HEK293T (cell line): ENCODE results near the gene ZNF844.
"Not testable (repeated sequence)": the region's sequence is repeated elsewhere in the genome, so short reads cannot be mapped to it uniquely, and the experiment has no call there.

ENCODE experiments used
- CTCF ChIA-PET: fragments of 350-600 bp; formaldehyde crosslinking; extraction: SDS; loops from one replicate; lab custom pipeline; 2021; ENCODE audit warnings: antibody characterized with exemption, inconsistent platforms; lab: Yijun Ruan, JAX
- POLR2A ChIA-PET: fragments of 350-600 bp; formaldehyde crosslinking; extraction: SDS; loops from one replicate; lab custom pipeline; 2020; ENCODE audit warnings: antibody characterized with exemption, inconsistent platforms; lab: Yijun Ruan, JAX
- DNase-seq: peaks from one replicate; pipeline ENCODE4 v3.0.0; 2012; ENCODE audit warnings: mixed read lengths; ENCODE audit errors: extremely low spot score
- ARNT ChIP-seq: fragments of 450-650 bp; IDR thresholded peaks from 2 replicates; pipeline ENCODE4 v1.6.1; 2017; ENCODE audit warnings: mild to moderate bottlenecking
- BHLHE40 ChIP-seq: fragments of 450-650 bp; IDR thresholded peaks from 2 replicates; pipeline ENCODE4 v1.6.1; 2016; ENCODE audit warnings: mild to moderate bottlenecking, moderate library complexity, borderline replicate concordance
- CTBP1 ChIP-seq: fragments of 450-650 bp; IDR thresholded peaks from 2 replicates; pipeline ENCODE4 v1.6.1; 2016; ENCODE audit warnings: borderline replicate concordance
- ELF4 ChIP-seq: fragments of 450-650 bp; IDR thresholded peaks from 2 replicates; pipeline ENCODE4 v1.6.1; 2017; ENCODE audit warnings: antibody characterized with exemption
- FOXA1 ChIP-seq: fragments of 450-650 bp; IDR thresholded peaks from 2 replicates; pipeline ENCODE4 v1.6.1; 2016; ENCODE audit warnings: mild to moderate bottlenecking
- FOXK2 ChIP-seq: fragments of 450-650 bp; IDR thresholded peaks from 2 replicates; pipeline ENCODE4 v1.6.1; 2016; ENCODE audit warnings: mild to moderate bottlenecking
- FOXM1 ChIP-seq: fragments of 450-650 bp; IDR thresholded peaks from 2 replicates; pipeline ENCODE4 v1.6.1; 2017; ENCODE audit warnings: mild to moderate bottlenecking, borderline replicate concordance
- HDGF ChIP-seq: fragments of 450-650 bp; IDR thresholded peaks from 2 replicates; pipeline ENCODE4 v1.6.1; 2017; ENCODE audit warnings: antibody characterized with exemption, borderline replicate concordance
- L3MBTL2 ChIP-seq: fragments of 450-650 bp; conservative IDR thresholded peaks from 2 replicates; pipeline ENCODE4 v1.6.1; 2016; ENCODE audit warnings: mild to moderate bottlenecking
- LEF1 ChIP-seq: fragments of 450-650 bp; IDR thresholded peaks from 2 replicates; pipeline ENCODE4 v1.6.1; 2017; ENCODE audit warnings: mild to moderate bottlenecking, borderline replicate concordance
- NFRKB ChIP-seq: fragments of 450-650 bp; IDR thresholded peaks from 2 replicates; pipeline ENCODE4 v1.6.1; 2016; ENCODE audit warnings: mild to moderate bottlenecking, moderate library complexity
- SP1 ChIP-seq: fragments of 450-650 bp; IDR thresholded peaks from 2 replicates; pipeline ENCODE4 v1.6.1; 2017
- SUZ12 ChIP-seq: fragments of 450-650 bp; IDR thresholded peaks from 2 replicates; pipeline ENCODE4 v1.6.1; 2016; ENCODE audit warnings: mild to moderate bottlenecking
- TARDBP ChIP-seq: fragments of 450-650 bp; IDR thresholded peaks from 2 replicates; pipeline ENCODE4 v1.6.1; 2016
- ZNF384 ChIP-seq: fragments of 450-650 bp; IDR thresholded peaks from 2 replicates; pipeline ENCODE4 v1.6.1; 2016
- TF ChIP-seq, protein P1 (sequence below): fragments of 450-650 bp; IDR thresholded peaks from 2 replicates; pipeline ENCODE4 v1.6.1; 2016

Gene ZNF844

DNA sequence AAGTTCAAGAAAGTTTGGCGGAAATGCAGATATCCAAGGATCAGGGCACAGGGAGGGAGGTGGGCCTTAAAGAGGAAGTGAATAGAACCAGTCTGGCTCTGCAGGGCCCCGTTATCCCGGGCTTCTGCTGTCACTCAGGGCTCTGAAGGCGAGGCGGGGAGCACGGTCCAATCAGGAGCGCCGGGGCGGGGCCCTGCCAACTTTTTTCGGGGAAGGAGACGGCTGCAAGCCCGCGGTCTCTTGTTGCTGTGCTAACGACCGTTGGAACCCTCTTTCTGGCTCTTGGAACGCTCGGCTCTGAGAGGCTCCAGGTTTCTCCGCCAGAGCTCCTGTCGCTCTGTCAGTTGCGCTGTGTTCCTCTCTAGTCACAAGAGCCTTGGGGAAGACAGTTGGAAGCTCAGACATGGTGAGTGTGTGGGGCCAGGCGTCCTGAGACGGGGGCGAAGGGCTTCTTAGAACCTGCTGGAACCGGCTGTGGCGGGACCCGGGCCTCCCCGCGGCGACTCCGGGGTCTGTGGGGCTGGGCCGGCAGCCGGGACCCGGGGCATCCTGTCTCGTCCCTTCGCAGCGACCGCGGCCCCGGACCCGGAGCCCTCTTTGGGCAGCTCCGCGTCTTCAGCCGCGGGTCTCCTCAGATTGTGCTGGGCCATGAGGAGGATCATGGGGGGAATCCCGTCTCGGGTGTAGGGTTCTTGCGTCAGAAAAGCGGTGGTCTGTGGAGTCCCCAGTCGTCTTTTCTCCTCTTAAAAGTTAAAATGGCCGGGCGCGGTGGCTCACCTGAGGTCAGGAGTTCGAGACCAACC is 27.7 kb downstream of the ZNF844 start:
- CTCF ChIA-PET, result no interaction called here
- POLR2A ChIA-PET, result no interaction called here
- TF ChIP-seq CTBP1 (no peak), ZNF384 (no peak), FOXM1 (no peak), BHLHE40 (no peak), SP1 (no peak), NFRKB (no peak), FOXA1 (no peak), LEF1 (no peak), ELF4 (no peak), HDGF (no peak)
- DNase-seq, result no peak

DNA sequence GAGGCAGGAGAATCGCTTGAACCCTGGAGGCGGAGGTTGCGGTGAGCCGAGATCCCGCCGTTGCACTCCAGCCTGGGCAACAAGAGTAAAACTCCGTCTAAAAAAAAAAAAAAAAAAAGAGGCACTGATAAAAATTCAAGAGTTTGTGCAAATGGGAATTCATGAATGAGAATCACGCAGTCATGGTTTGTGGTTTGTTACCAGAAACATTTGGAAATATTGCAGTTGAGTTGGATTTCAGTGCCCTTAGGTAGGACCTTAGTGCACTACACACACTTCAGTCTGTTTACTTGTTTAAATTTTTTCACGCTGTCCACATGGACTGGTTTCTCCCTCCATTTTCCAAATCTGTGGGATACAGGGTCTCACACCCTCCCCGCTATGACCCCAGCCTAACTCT is 28.4 kb downstream of the ZNF844 start:
- TF ChIP-seq CTBP1 (no peak), NFRKB (no peak), FOXM1 (no peak), LEF1 (no peak), TARDBP (no peak), BHLHE40 (no peak), SUZ12 (no peak), HDGF (no peak), FOXA1 (no peak), ELF4 (no peak), ARNT (no peak), ZNF384 (no peak), SP1 (no peak), FOXK2 (no peak), L3MBTL2 (no peak)
- TF ChIP-seq, protein P1, sequence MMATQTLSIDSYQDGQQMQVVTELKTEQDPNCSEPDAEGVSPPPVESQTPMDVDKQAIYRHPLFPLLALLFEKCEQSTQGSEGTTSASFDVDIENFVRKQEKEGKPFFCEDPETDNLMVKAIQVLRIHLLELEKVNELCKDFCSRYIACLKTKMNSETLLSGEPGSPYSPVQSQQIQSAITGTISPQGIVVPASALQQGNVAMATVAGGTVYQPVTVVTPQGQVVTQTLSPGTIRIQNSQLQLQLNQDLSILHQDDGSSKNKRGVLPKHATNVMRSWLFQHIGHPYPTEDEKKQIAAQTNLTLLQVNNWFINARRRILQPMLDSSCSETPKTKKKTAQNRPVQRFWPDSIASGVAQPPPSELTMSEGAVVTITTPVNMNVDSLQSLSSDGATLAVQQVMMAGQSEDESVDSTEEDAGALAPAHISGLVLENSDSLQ, result no peak
- POLR2A ChIA-PET, result no interaction called here
- CTCF ChIA-PET, result no interaction called here
- no peak for DNase-seq

DNA sequence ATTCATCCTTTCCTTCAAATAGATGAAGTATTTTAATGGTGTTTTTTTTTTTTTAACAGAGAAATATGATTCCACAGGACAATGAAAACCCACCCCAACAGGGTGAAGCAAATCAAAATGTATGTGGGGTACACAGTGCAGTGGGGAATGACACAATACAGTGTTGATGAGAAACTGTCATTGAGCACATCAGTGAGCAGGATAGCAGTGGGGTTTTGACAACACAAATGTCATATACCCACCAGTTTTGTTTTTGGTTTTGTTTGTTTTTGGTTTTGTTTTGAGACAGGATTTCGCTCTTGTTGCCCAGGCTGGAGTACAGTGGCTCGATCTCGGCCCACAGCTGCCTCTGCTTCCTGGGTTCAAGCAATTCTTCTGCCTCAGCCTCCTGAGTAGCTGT is 29.2 kb downstream of the ZNF844 start:
- ChIA-PET CTCF (no interaction called here), POLR2A (no interaction called here)
- no peak for DNase-seq
- TF ChIP-seq ELF4, result no peak
- TF ChIP-seq LEF1, result no peak
- no peak for TF ChIP-seq CTBP1
- TF ChIP-seq SUZ12, result no peak
- no peak for TF ChIP-seq ZNF384
- no peak for TF ChIP-seq BHLHE40
- no peak for TF ChIP-seq ARNT
- no peak for TF ChIP-seq L3MBTL2
- TF ChIP-seq TARDBP, result no peak
- TF ChIP-seq NFRKB, result no peak

DNA sequence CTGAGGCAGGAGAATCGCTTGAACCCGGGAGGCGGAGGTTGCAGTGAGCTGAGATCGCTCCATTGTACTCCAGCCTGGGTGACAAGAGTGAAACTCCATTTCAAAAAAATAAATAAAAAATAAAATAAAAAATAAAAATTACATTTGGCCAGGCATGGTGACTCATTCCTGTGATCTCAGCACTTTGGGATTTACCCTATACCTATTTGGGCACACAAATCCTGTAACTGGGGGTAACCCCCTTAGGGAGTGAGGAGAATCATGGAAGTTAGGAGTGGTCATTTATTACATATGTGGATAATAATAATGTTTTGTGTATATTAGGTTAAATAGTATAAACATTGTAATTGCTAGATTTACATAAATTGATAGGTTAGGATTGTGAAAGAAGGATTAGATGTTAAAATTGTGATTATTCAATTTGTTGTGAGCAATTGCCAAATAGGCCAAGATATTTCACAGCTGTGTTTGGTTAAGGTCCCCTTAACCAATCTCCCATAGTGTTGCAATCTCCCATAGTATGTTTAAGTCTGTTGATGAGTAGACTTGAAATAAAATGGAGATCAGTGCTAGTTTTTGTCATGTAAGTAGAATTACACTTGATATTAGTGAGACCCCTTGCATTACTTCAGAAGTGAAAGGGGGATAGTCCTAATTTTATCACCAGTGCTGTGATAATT is 30.7 kb downstream of the ZNF844 start:
- no peak for TF ChIP-seq SP1
- TF ChIP-seq ELF4, result no peak
- TF ChIP-seq TARDBP, result no peak
- no peak for TF ChIP-seq ZNF384
- no peak for TF ChIP-seq CTBP1
- TF ChIP-seq FOXA1, result no peak
- TF ChIP-seq, protein P1, result no peak
- TF ChIP-seq L3MBTL2, result no peak
- TF ChIP-seq BHLHE40, result no peak
- no peak for TF ChIP-seq HDGF
- no peak for TF ChIP-seq FOXM1
- no peak for TF ChIP-seq NFRKB
- TF ChIP-seq LEF1, result no peak
- TF ChIP-seq SUZ12, result no peak
- no peak for TF ChIP-seq ARNT
- no peak for TF ChIP-seq FOXK2
- ChIA-PET CTCF (no interaction called here), POLR2A (no interaction called here)
- DNase-seq, result no peak

DNA sequence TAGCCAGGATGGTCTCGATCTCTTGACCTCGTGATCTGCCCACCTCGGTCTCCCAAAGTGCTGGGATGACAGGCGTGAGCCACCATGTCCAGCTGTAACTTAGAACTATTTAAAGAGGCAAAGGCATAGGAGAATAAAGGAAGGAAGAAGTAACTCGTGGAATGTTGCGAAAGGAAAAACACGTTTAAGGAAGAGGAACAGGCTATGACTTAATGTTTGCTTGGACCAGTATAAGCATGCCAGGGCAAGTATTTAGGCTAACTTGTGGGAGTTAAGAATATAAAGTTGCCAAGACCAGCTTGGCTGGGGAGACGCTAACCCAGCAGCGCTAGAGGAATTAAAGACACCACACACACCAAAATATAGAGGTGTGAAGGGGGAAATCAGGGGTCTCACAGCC is 33.5 kb downstream of the ZNF844 start:
- no peak for DNase-seq
- TF ChIP-seq SUZ12 (no peak), FOXK2 (no peak), LEF1 (no peak), HDGF (no peak), BHLHE40 (no peak), NFRKB (no peak), SP1 (no peak), CTBP1 (no peak), ARNT (no peak), TARDBP (no peak), ZNF384 (no peak), ELF4 (no peak), FOXA1 (no peak), L3MBTL2 (no peak), FOXM1 (no peak)
- TF ChIP-seq, protein P1, result no peak
- POLR2A ChIA-PET, result no interaction called here
- CTCF ChIA-PET, result no interaction called here

DNA sequence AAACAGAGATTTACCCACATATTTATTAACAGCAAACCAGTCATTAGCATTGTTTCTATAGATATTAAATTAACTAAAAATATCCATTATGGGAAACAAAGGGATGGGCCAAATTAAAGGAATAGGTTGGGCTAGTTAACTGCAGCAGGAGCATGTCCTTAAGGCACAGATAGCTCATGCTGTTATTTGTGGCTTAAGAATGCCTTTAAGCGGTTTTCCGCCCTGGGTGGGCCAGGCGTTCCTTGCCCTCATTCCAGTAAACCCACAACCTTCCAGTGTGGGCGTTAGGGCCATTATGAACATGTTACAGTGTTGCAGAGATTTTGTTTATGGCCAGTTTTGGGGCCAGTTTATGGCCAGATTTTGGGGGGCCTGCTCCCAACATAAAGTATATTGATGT is 39.4 kb downstream of the ZNF844 start:
- DNase-seq, POLR2A ChIA-PET, CTCF ChIA-PET: not testable (repeated sequence)
